Astrocyte (in vitro differentiated cells and primary cell): ENCODE data around the gene JOSD1.

Experiments
- CTCF ChIP-seq: IDR thresholded peaks from 2 replicates; pipeline ENCODE4 v1.5.1; 2011; ENCODE audit warnings: low read depth, mild to moderate bottlenecking, inconsistent platforms, low read length, moderate library complexity; ENCODE audit not compliant: insufficient read depth
- EZH2 ChIP-seq: IDR thresholded peaks from 2 replicates; pipeline ENCODE4 v1.6.1; 2012; ENCODE audit warnings: mild to moderate bottlenecking, low read length, inconsistent platforms; ENCODE audit not compliant: insufficient read depth

DNA sequence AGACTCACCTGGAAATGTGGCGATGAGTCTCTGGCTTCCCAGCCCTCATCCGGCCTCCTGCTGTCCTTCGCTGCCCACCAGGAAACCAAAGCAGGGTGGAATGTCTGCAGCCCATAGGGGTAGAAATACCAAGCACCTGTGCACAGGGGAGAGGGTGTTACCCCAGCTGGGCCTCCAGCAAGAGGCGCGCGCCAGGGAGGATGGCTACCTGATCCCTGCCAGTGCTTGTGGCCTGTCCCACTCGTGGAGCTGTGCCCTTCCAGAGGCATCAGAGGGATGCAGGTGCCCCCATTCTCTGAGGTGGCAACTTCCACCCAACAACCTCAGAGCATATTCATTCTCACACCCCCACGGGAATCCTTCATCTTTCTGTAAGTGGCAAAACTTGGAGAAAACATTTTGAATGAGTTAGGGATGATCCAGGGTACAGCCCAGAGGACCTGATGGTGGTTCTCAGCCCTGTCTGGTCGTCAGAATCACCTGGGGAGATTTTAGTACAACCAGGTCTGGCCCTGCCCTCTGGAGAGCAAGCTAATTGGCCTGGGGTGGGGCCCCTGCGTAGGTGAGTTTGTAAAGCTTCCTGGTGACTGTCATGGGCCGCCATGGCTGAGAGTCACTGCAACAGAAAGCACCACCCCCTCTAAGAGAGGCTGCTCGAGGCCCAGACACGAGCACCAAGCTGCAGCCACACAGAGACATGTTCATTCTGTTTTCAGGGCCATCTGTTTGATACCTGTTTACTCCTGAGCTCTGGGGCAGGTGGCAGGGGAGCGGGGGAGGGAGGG, 45.1 kb upstream of the JOSD1 start:
- TF ChIP-seq CTCF (no peak), EZH2 (no peak)
